Chondrocyte (in vitro differentiated cells): Measurements from ENCODE around the gene TRERF1. TPM values are rescaled to one million over a fixed set of nuclear protein-coding genes. Genes with fewer than 3 reads are reported as not detected.

Experiments used
- DNase-seq: peaks from one replicate; pipeline ENCODE4 v3.0.0; 2021; ENCODE audit warnings: mixed read lengths, low spot score
- H3K27ac Mint-ChIP-seq: one replicate; pipeline ENCODE4 v1.8.0; 2021; ENCODE audit warnings: mild to moderate bottlenecking, moderate library complexity, mixed read lengths; ENCODE audit not compliant: unreplicated experiment
- H3K27me3 Mint-ChIP-seq: 2 replicates; pipeline ENCODE4 v1.8.0; 2021; ENCODE audit warnings: low read depth, mixed read lengths
- H3K36me3 Mint-ChIP-seq: 2 replicates; pipeline ENCODE4 v1.8.0; 2021; ENCODE audit warnings: low read depth, mixed read lengths
- H3K4me1 Mint-ChIP-seq: 2 replicates; pipeline ENCODE4 v1.8.0; 2021; ENCODE audit warnings: low read depth, mild to moderate bottlenecking, mixed read lengths
- H3K4me3 Mint-ChIP-seq: one replicate; pipeline ENCODE4 v1.8.0; 2021; ENCODE audit warnings: mild to moderate bottlenecking, moderate library complexity, mixed read lengths; ENCODE audit not compliant: unreplicated experiment
- H3K9me3 Mint-ChIP-seq: 2 replicates; pipeline ENCODE4 v1.8.0; 2021; ENCODE audit warnings: low read depth, mixed read lengths
- CTCF ChIP-seq: fragments of 200-600 bp; sonication (generic); IDR thresholded peaks from 2 replicates; pipeline ENCODE4 v1.5.0; 2021; ENCODE audit warnings: antibody characterized with exemption, mild to moderate bottlenecking, moderate library complexity
- total RNA-seq: library from RNA; stranded (reverse); gene quantifications from 3 replicates; pipeline ENCODE4 v1.2.1, GENCODE V29; 2021

Gene TRERF1
- total RNA-seq, 1 donor from 2014 or later = 1.8 TPM

- H3K27ac Mint-ChIP-seq = no peak overlapping the region
- H3K27me3 Mint-ChIP-seq = no peaks in the 10 kb centered on the region
- H3K9me3 Mint-ChIP-seq = no peaks in the 10 kb centered on the region
- H3K4me1 Mint-ChIP-seq = no peaks in the 10 kb centered on the region
- no peak for TF ChIP-seq CTCF
- H3K36me3 Mint-ChIP-seq = no peaks in the 10 kb centered on the region
- DNase-seq = no peak
- H3K4me3 Mint-ChIP-seq = no peak overlapping the region
These were observed 32.5 kb upstream of the TRERF1 start for GRCh38 chr6:42484261-42484660.

- H3K4me3 Mint-ChIP-seq = no peak overlapping the region
- H3K9me3 Mint-ChIP-seq = no peaks in the 10 kb centered on the region
- no peak overlapping the region for H3K27ac Mint-ChIP-seq
- no peak for TF ChIP-seq CTCF
- H3K27me3 Mint-ChIP-seq = peaks cover 5% of the 10 kb centered on the region
- no peaks in the 10 kb centered on the region for H3K36me3 Mint-ChIP-seq
- no peaks in the 10 kb centered on the region for H3K4me1 Mint-ChIP-seq
- no peak for DNase-seq
These were observed 30.4 kb upstream of the TRERF1 start for GRCh38 chr6:42482174-42482573.

DNA sequence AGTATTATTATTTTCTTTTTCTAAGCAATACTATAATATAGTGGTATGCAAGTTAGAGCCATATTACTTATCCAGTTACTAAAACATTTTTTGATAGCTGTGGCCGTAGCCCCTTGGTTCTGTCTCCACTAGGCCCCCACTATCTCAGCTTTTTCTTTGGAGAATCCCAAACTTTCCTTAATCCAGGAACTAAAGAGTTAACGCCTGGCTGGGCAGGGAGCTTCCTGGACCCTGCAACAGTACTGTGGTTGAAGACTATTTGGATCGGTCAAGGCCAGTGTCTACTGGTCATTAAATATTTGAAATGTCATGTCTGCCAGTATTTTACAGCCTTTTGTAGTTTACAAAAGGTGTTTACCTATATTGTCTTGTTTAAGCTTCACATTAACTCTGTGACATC lies 20.0 kb upstream of the TRERF1 start:
- Mint-ChIP-seq H3K9me3 (peaks cover 23% of the 10 kb centered on the region), H3K4me1 (peaks cover 4% of the 10 kb centered on the region), H3K4me3 (no peak overlapping the region), H3K27ac (no peak overlapping the region), H3K27me3 (peaks cover 6% of the 10 kb centered on the region), H3K36me3 (peaks cover 8% of the 10 kb centered on the region)
- DNase-seq = no peak
- no peak for TF ChIP-seq CTCF

- no peak overlapping the region for H3K27ac Mint-ChIP-seq
- H3K27me3 Mint-ChIP-seq = peaks cover 6% of the 10 kb centered on the region
- no peak overlapping the region for H3K4me3 Mint-ChIP-seq
- DNase-seq = no peak
- H3K9me3 Mint-ChIP-seq = peaks cover 23% of the 10 kb centered on the region
- H3K36me3 Mint-ChIP-seq = peaks cover 8% of the 10 kb centered on the region
- H3K4me1 Mint-ChIP-seq = peaks cover 4% of the 10 kb centered on the region
- TF ChIP-seq CTCF = no peak
These were observed 19.4 kb upstream of the TRERF1 start for GRCh38 chr6:42471142-42471541.

- H3K36me3 Mint-ChIP-seq = peaks cover 8% of the 10 kb centered on the region
- no peak for TF ChIP-seq CTCF
- no peak for DNase-seq
- no peaks in the 10 kb centered on the region for H3K4me1 Mint-ChIP-seq
- no peak overlapping the region for H3K27ac Mint-ChIP-seq
- H3K9me3 Mint-ChIP-seq = peaks cover 23% of the 10 kb centered on the region
- H3K4me3 Mint-ChIP-seq = no peak overlapping the region
- peaks cover 6% of the 10 kb centered on the region for H3K27me3 Mint-ChIP-seq
These were observed 16.5 kb upstream of the TRERF1 start for GRCh38 chr6:42468273-42468672.
